Measurements from ENCODE around the gene TMOD3.

DNA sequence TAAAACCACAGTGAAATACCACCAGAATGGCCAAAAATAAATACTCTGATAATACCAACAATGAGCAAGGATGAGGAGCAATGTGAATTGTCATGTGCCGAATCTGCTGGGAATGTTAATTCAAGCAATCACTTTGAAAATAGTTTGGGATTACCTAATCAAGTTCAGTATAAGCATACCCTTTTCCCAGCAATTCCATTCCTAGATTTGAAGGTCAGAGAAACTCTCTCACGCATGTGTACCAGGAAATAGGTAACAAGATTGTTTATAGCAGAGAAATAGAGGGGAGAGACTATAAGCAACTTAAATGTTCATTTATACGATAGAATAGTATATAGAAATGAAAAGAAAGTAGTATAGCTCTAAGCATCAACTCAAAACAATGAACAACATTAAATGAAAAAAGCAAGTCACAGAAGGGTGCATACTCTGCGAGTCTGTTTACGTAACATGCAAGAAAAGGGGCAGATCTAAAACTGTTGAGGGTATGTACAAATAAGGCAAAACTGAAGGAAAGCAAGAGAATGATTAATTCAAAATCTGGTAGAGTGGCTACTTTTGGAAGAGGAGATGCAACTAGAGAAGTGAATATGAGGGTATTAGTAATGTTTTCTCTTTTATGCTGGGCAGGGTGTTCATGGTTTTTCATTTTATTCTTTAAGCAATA is 27.4 kb downstream of the TMOD3 start:
- TF ChIP-seq POLR2AphosphoS5 (IDR thresholded peaks at IDR 0.05) = no peak
- TF ChIP-seq POLR2A (IDR thresholded peaks at IDR 0.05) = no peak
- no peak for TF ChIP-seq CTCF (IDR thresholded peaks at IDR 0.05)
